Upper lobe of left lung (tissue), 4 donors: ENCODE results near the gene ROR2.

Experiments used
- CTCF ChIP-seq, 6 experiments: fragments of 450-650 bp in 4 of 6; fragments of 200-600 bp in 2 of 6; sonication (generic) in 2 of 6; IDR thresholded peaks; one replicate each; pipeline ENCODE4 v1.5.1; 2016 to 2019; ENCODE audit warnings: antibody characterized with exemption in 6 of 6
- EP300 ChIP-seq, 4 donors: sonication (generic); formaldehyde crosslinking; IDR thresholded peaks; one replicate each; pipeline ENCODE4 v1.5.1; 2017; ENCODE audit warnings: antibody characterized with exemption in 4 of 4, control low read depth in 2 of 4
- POLR2A ChIP-seq, 4 donors: fragments of 450-650 bp; IDR thresholded peaks; one replicate each; pipeline ENCODE4 v1.5.1; 2016 to 2017; ENCODE audit warnings: antibody characterized with exemption in 4 of 4, mild to moderate bottlenecking in 2 of 4
- POLR2AphosphoS5 ChIP-seq, 2 donors: sonication (generic); formaldehyde crosslinking; IDR thresholded peaks; one replicate each; pipeline ENCODE4 v1.5.1; 2017; ENCODE audit warnings: antibody characterized with exemption in 2 of 2

- no peak for TF ChIP-seq CTCF (IDR thresholded peaks at IDR 0.05)
- TF ChIP-seq EP300 (IDR thresholded peaks at IDR 0.05), result no peak
- no peak for TF ChIP-seq POLR2A (IDR thresholded peaks at IDR 0.05)
- TF ChIP-seq POLR2AphosphoS5 (IDR thresholded peaks at IDR 0.05), result no peak
Measured at GRCh38 chr9:91884696-91885687, 65.0 kb downstream of the ROR2 start.
